GM19238 (cell line): ENCODE results near the gene SPINK7.

Experiments
- DNase-seq: peaks from one replicate; pipeline ENCODE4 v3.0.0; 2011; ENCODE audit warnings: low spot score; ENCODE audit not compliant: insufficient read length

SPINK7 gene

GRCh38 chr5:148343603-148344487 lies 31.6 kb downstream of the SPINK7 start:
- no peak for DNase-seq

GRCh38 chr5:148347706-148348105 lies 35.5 kb downstream of the SPINK7 start:
- no peak for DNase-seq

GRCh38 chr5:148352696-148353095 lies 40.5 kb downstream of the SPINK7 start:
- DNase-seq: no peak

- no peak for DNase-seq
These were observed 41.4 kb downstream of the SPINK7 start for GRCh38 chr5:148353634-148354033.

- DNase-seq: no peak
These were observed 52.1 kb downstream of the SPINK7 start for GRCh38 chr5:148364343-148364742.
